ENCODE measurements around the gene MMP24. TPM values are rescaled to one million over a fixed set of nuclear protein-coding genes. Genes with fewer than 3 reads are reported as not detected.

MMP24 gene
- total RNA-seq, 1 experiment from 2014 or later: 7.1 TPM

GRCh38 chr20:35271904-35272303 is 45.4 kb downstream of the MMP24 start:
- H3K4me1 ChIP-seq (ENCODE audit: control insufficient read depth, insufficient read depth, low read length): peaks cover 9% of the 10 kb centered on the region
- intact Hi-C loops (cut with micrococcal nuclease; ENCODE audit: unreplicated experiment): no loop called here
- H3K27ac ChIP-seq (ENCODE audit: low read length): no peak overlapping the region
- H3K9me3 ChIP-seq (ENCODE audit: control insufficient read depth, insufficient read depth, low read depth, low read length): no peaks in the 10 kb centered on the region
- ATAC-seq: no peak
- no peak for DNase-seq (ENCODE audit: low read depth, low spot score)
- in situ Hi-C loops (cut with HindIII; ENCODE audit: low pct_unique_long_range_greater_than_20kb, low sequenced_read_pairs): no loop called here
- ChIA-PET CTCF (no interaction called here), POLR2A (no interaction called here)
- peaks cover 3% of the 10 kb centered on the region for H3K36me3 ChIP-seq (ENCODE audit: control insufficient read depth, insufficient read depth, low read length)
- TF ChIP-seq POLR2AphosphoS5 (IDR thresholded peaks at IDR 0.05; ENCODE audit: low read depth, low read length): no peak
- TF ChIP-seq REST (IDR thresholded peaks at IDR 0.05; ENCODE audit: insufficient read depth in 1 of 2, low read depth in 2 of 2, low read length in 1 of 2): no peak
- no peak for TF ChIP-seq TCF7L2 (IDR thresholded peaks at IDR 0.05; ENCODE audit: low read depth, low read length)
- TF ChIP-seq SIN3A (IDR thresholded peaks at IDR 0.05; ENCODE audit: borderline replicate concordance, insufficient read depth, low read depth, low read length): no peak
- no peak for TF ChIP-seq CTCF (IDR thresholded peaks at IDR 0.05)
- no peak overlapping the region for H3K4me3 ChIP-seq (ENCODE audit: low read depth in 2 of 2, low read length in 2 of 2)
- no TSS peak for BruUV-seq (replicated peaks)
- H3K27me3 ChIP-seq (ENCODE audit: control insufficient read depth, insufficient read depth, low read length): no peaks in the 10 kb centered on the region

DNA sequence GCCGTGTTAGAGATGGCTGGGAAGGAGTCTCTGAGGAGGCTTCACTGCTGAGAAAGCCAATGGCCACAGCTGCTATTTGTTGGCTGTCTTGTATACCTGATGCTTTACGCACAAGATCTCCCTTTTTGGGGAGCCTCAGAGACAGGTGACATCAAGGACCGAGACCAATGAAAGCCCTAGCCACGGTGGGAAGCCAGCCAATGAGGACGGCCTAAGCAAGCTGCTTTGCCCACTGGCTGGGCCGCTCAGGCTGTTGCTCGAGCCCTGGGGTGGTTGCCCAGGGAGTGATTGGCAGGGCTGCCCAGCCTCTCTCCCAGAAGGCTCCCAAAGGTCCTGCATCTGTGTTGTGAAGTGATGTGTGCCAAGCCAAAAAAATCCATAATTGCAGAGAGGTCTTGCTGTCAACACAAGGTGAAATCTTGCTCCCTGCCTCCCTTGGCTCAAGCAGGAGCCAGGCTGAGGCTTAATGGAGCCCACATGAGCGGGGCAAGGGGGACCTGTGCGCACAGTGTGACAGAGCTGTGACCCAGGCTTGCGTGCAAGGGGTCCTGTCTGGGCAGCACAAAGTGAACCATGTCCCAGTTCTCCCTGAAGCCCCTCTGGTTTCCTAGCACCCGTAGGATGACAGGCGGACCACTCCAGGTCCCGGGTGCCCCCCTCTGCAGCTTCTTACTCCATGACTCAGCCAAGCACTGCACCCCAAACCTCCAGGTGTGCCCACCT is 47.1 kb downstream of the MMP24 start:
- H3K4me1 ChIP-seq (ENCODE audit: control insufficient read depth, insufficient read depth, low read length): peaks cover 18% of the 10 kb centered on the region

More for the DNA sequence above, 47.1 kb downstream of the MMP24 start:
- no peaks in the 10 kb centered on the region for H3K9me3 ChIP-seq (ENCODE audit: control insufficient read depth, insufficient read depth, low read depth, low read length)
- H3K36me3 ChIP-seq (ENCODE audit: control insufficient read depth, insufficient read depth, low read length): peaks cover 10% of the 10 kb centered on the region
- no peak overlapping the region for H3K4me3 ChIP-seq (ENCODE audit: low read depth in 2 of 2, low read length in 2 of 2)
- no peak for ATAC-seq
- ChIA-PET POLR2A (interaction anchor here (0.6 kb wide), 1 partner anchor 1491 kb away, joined by 4 read pairs; no protein-coding TSS in a partner anchor), CTCF (no interaction called here)
- intact Hi-C loops (cut with micrococcal nuclease; ENCODE audit: unreplicated experiment) (no loop called here), in situ Hi-C loops (cut with HindIII; ENCODE audit: low pct_unique_long_range_greater_than_20kb, low sequenced_read_pairs) (no loop called here)
- no peak for DNase-seq (ENCODE audit: low read depth, low spot score)
- no peaks in the 10 kb centered on the region for H3K27me3 ChIP-seq (ENCODE audit: control insufficient read depth, insufficient read depth, low read length)
- no peak for TF ChIP-seq CTCF (IDR thresholded peaks at IDR 0.05)
- TF ChIP-seq REST (IDR thresholded peaks at IDR 0.05; ENCODE audit: insufficient read depth in 1 of 2, low read depth in 2 of 2, low read length in 1 of 2): no peak
- 0 out of 2 replicates have a peak, but pooled peaks have one; percentile 8 for TF ChIP-seq POLR2AphosphoS5 (IDR thresholded peaks at IDR 0.05; ENCODE audit: low read depth, low read length)
- BruUV-seq (replicated peaks): no TSS peak
- H3K27ac ChIP-seq (ENCODE audit: low read length): no peak overlapping the region

All from Panc1 (cell line).